ENCODE results near the gene TUBB4A. TPM values are rescaled to one million over a fixed set of nuclear protein-coding genes. Genes with fewer than 3 reads are reported as not detected.

The TUBB4A gene
- total RNA-seq, 1 experiment from 2014 or later: not detected

DNA sequence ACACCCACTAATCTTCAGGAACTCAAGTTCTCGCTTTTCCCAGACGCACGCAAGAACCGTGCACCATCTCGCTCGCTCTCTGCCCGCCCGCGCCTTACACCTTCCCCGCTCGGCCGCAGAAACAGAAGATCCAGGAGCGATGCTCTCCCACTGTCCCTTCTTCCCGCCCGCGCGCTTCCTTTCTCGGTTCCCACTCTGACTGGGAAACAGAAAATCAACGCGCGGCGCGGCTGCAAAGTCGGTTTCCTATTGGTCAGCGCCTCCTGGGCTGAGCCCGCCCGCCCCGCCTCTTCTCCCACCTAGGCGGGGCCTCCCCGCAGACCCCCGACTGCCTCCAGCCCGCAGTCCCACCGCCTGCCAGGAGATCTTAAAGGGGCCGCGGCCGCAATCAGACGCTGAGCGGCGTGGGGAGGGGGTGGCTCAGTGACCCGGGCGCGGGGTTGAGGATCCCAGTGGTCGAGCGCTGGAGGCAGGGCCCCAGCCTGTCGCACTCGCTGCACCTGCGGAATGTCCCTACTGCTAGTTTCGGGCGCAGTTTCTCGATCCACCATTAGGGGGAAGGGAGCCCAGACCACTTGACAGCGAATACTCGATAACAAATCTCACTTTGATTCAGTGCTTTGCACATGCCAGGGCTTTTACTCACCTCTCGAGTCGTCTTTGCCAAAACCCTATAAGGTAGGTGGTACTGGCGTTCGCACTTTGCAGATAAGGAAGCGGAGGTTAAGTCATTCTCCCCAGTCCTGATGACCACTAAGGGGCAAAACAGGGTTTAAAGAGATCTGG lies 41.8 kb downstream of the TUBB4A start:
- intact Hi-C loops (cut with micrococcal nuclease): no loop called here
- H3K4me1 Mint-ChIP-seq (ENCODE audit: insufficient read depth, unreplicated experiment): peaks cover 16% of the 10 kb centered on the region
- BruUV-seq (replicated peaks): no TSS peak
- peaks cover 13% of the 10 kb centered on the region for H3K36me3 Mint-ChIP-seq (ENCODE audit: insufficient read depth, unreplicated experiment)
- H3K9me3 Mint-ChIP-seq (ENCODE audit: unreplicated experiment): no peaks in the 10 kb centered on the region
- POLR2A ChIA-PET: interaction anchor here (0.9 to 1.3 kb wide), 6 partner anchors 35 to 307 kb away, joined by 3 to 9 read pairs (median 4); partner anchors contain the start of genes ALKBH7 and SH2D3A
- no peaks in the 10 kb centered on the region for H3K27me3 Mint-ChIP-seq (ENCODE audit: insufficient read depth, unreplicated experiment)
- CTCF ChIA-PET: interaction anchor here (0.7 kb wide), 1 partner anchor 176 kb away, joined by 3 read pairs; no protein-coding TSS in a partner anchor
- peak; percentile 99 for DNase-seq (ENCODE audit: unreplicated experiment)
- peak overlapping the region; percentile 80 for H3K4me3 Mint-ChIP-seq (ENCODE audit: unreplicated experiment)
- peak overlapping the region; percentile 13 for H3K27ac Mint-ChIP-seq (ENCODE audit: low read depth, unreplicated experiment)
- TF ChIP-seq, protein P1, sequence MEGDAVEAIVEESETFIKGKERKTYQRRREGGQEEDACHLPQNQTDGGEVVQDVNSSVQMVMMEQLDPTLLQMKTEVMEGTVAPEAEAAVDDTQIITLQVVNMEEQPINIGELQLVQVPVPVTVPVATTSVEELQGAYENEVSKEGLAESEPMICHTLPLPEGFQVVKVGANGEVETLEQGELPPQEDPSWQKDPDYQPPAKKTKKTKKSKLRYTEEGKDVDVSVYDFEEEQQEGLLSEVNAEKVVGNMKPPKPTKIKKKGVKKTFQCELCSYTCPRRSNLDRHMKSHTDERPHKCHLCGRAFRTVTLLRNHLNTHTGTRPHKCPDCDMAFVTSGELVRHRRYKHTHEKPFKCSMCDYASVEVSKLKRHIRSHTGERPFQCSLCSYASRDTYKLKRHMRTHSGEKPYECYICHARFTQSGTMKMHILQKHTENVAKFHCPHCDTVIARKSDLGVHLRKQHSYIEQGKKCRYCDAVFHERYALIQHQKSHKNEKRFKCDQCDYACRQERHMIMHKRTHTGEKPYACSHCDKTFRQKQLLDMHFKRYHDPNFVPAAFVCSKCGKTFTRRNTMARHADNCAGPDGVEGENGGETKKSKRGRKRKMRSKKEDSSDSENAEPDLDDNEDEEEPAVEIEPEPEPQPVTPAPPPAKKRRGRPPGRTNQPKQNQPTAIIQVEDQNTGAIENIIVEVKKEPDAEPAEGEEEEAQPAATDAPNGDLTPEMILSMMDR (IDR thresholded peaks at IDR 0.05; ENCODE audit: unreplicated experiment): peak; percentile 22

DNA sequence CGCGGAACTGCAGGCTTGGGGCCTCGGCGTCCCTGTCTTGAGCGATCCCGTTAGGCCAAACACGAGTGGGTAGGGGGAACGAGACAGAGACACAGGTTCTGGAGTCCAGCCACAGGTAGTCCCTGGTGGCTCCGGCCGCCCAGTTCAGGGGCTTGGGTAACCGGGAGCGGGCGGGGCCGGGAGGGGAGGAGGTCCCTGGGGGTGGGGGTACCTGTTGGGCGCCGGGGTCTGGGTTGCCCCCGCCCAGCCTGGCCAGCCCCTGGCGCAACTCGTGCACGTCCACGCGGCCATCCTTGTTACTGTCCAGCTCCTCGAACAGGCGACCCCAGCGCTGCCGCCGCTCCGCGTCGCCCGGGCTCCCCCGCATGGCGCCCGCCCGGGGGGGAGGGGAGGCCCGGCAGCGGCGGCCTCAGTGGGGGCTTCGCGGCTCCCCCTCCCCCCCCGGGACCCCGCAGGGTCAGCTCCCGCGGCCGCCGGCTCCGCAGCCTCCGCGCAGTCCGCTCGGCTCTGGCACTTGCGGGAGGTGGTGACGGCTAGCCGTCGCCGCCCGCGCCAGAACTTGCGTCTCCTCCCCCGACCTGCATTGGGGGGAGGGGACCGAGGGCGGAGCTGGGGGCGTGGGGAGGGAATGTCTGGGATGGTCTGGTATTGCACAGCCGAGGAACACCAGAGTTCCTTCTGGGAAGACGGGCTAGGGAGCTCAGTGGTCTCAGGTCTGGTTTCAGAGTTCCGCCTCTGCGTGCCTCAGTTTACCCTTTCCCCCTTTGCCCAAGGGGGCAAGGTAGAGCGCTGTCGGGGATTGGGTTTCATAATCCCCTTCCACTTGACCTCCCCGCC lies 42.6 kb downstream of the TUBB4A start, which contains the start of gene SLC25A23:
TSS of gene SLC25A23 (minus strand) at position 531 of the 837 bp plus-strand sequence. CDS start at position 367, 164 bp downstream.
- peaks cover 19% of the 10 kb centered on the region for H3K36me3 Mint-ChIP-seq (ENCODE audit: insufficient read depth, unreplicated experiment)
- no peaks in the 10 kb centered on the region for H3K27me3 Mint-ChIP-seq (ENCODE audit: insufficient read depth, unreplicated experiment)
- peaks cover 10% of the 10 kb centered on the region for H3K4me1 Mint-ChIP-seq (ENCODE audit: insufficient read depth, unreplicated experiment)
- intact Hi-C loops (cut with micrococcal nuclease): no loop called here
- H3K9me3 Mint-ChIP-seq (ENCODE audit: unreplicated experiment): no peaks in the 10 kb centered on the region
- peak within 1 kb of the TSS; percentile 73 for H3K27ac Mint-ChIP-seq (ENCODE audit: low read depth, unreplicated experiment)
- ChIA-PET POLR2A (interaction anchor here (0.6 to 1.3 kb wide), 8 partner anchors 34 to 307 kb away, joined by 3 to 9 read pairs (median 4); partner anchors contain the start of genes ALKBH7 and SH2D3A), CTCF (no interaction called here)
- H3K4me3 Mint-ChIP-seq (ENCODE audit: unreplicated experiment): peak within 1 kb of the TSS; percentile 80
- TF ChIP-seq, protein P1 (IDR thresholded peaks at IDR 0.05; ENCODE audit: unreplicated experiment): no peak
- BruUV-seq (replicated peaks): no TSS peak
- DNase-seq (ENCODE audit: unreplicated experiment): peak; percentile 76

DNA sequence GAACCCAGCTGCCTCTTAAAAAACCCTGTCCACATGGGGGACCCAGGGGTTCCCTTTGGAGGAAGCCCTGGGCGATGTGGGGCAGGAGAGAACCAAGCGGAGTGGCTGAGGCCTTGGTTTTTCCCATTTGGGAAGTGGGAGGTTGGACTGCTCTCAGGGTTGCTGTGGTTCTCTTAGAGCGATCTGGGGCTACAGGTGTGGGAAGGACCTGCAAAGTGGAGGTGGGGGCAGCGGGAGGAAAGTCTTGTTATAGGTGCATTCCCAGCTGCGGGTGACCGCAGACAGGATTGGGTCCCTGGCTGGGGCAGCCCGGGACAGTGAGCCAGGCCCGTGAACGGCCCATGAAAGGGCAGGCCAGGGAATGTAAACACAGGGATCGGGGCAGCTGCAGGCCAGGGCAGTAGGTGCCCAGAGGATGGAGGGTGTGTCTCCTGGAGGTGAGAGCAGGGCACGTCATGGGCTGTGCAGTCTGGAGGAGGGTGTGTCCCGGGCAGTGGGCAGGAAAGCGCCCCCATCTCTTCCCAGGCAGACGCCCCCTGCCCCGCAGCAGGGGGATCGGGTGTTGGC lies 43.3 kb downstream of the TUBB4A start:
- BruUV-seq (replicated peaks): no TSS peak
- H3K27ac Mint-ChIP-seq (ENCODE audit: low read depth, unreplicated experiment): peak overlapping the region; percentile 73
- POLR2A ChIA-PET: interaction anchor here (0.6 to 1.3 kb wide), 4 partner anchors 33 to 280 kb away, joined by 4 to 9 read pairs (median 4); partner anchors contain the start of gene ALKBH7
- H3K4me3 Mint-ChIP-seq (ENCODE audit: unreplicated experiment): peak overlapping the region; percentile 80
- no peaks in the 10 kb centered on the region for H3K9me3 Mint-ChIP-seq (ENCODE audit: unreplicated experiment)
- CTCF ChIA-PET: no interaction called here
- peaks cover 24% of the 10 kb centered on the region for H3K36me3 Mint-ChIP-seq (ENCODE audit: insufficient read depth, unreplicated experiment)
- no peak for DNase-seq (ENCODE audit: unreplicated experiment)
- peaks cover 10% of the 10 kb centered on the region for H3K4me1 Mint-ChIP-seq (ENCODE audit: insufficient read depth, unreplicated experiment)
- no peaks in the 10 kb centered on the region for H3K27me3 Mint-ChIP-seq (ENCODE audit: insufficient read depth, unreplicated experiment)
- intact Hi-C loops (cut with micrococcal nuclease): no loop called here
- TF ChIP-seq, protein P1 (IDR thresholded peaks at IDR 0.05; ENCODE audit: unreplicated experiment): no peak

Data from MCF 10A (cell line).